ENCODE results near the gene NXPE3.

- no peak for TF ChIP-seq EZH2 (IDR thresholded peaks at IDR 0.05; ENCODE audit: low read depth)
- no peak for TF ChIP-seq CTCF (conservative IDR thresholded peaks at IDR 0.05)
Measured at GRCh38 chr3:101858464-101859030, 79.5 kb downstream of the NXPE3 start.
